Left ventricle myocardium superior (tissue), 1 donor: Measurements from ENCODE around the gene POLN. TPM values are rescaled to one million over a fixed set of nuclear protein-coding genes. Genes with fewer than 3 reads are reported as not detected.

Source experiments
- ATAC-seq: fragments of 200-7000 bp; cut with Tn5 transposase; one replicate; pipeline ENCODE4 v1.9.1; 2020; ENCODE audit warnings: mild to moderate bottlenecking, moderate library complexity
- DNase-seq: peaks from one replicate; pipeline ENCODE4 v3.0.0-alpha.2; 2020
- intact Hi-C: fragments of 100-400 bp; cut with micrococcal nuclease; formaldehyde crosslinking; loops from one replicate; pipeline ENCODE4 v1.11.0; 2022
- total RNA-seq: library from RNA; stranded (reverse); fragmentation: NEBNext Ultra II Directional; extraction: Animal tissue kit (Norgen Biotek cat#: 25700); gene quantifications from one replicate; pipeline ENCODE4 v1.2.1, GENCODE V29; 2021
- donor health status: DM: no; HTN: yes; CAD: no; lungs with severe emphysema.

The POLN gene
- total RNA-seq, 1 donor from 2014 or later, result 1.9 TPM

DNA sequence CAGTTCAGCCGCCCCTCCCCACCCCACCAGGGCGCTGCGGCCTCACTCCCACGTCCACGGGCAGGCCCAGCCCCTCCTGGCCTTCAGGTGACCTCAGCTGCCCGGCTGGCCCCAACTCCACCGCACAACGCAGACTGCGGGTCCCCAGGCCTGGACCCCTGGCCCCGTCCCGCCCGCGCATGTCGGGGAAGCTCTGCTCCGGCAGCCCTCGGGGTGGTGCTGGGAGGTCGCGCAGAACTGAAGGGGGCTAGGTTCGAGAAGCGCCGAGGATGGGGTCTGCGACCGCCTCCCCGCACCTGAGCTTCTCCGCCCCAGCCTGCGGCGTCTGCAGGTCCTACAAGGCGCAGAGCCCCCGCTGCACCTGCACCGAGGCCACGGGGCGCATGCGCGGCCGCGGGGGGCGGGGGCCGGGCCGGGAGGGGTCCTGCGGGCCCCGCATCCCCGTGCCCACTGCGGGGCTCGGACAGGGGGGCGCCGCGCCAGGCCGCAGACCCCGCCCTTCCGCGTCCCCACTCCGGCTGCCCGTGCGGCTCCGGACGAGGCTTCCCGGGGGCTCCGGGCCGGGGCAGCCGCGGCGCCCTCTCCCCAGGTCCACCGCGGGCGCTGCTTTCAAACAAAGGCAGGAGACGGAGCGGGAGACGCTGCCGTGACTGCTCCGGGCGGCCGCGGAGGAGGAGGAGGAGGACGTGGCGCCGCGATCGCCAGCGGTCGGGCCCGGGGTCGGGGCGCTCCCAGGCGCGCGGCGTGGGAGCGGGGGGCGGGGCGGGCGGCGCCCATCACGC is 183.5 kb downstream of the POLN start:
- intact Hi-C loops, result no loop called here
- ATAC-seq (no peak), DNase-seq (no peak)

DNA sequence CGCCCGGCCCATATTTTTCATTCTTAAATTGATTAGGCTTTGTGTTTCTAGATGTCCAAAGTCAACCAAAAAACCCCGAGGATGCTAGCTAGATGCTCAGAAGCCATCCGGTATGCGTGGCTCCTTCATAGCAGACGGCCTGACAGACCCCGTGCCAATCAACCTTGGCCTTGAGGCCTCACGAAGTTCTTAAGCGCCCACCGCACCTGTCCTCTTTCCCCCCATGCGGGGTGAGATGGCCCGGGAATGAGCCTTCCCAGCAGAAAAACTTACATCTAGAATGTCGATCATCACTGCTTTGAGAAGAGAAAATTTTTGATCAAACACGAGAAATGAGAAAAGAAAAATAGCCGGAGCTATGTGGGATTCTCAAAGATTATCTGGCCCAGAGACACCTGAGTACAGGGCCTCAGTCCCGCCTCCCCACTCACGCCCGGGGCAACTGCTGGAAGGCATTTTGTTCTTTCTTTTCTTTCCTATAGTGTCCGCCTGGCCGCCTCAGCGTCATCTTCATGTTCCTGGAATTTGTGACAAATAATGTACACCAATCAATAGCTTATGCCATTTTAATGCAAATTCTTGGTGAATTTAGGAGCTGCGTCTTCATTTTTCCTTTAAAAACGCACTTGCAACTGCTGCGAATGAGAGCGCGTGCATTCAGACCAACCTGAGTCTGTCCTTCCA is 184.4 kb downstream of the POLN start:
- DNase-seq, result peak; percentile 8
- ATAC-seq, result no peak

DNA sequence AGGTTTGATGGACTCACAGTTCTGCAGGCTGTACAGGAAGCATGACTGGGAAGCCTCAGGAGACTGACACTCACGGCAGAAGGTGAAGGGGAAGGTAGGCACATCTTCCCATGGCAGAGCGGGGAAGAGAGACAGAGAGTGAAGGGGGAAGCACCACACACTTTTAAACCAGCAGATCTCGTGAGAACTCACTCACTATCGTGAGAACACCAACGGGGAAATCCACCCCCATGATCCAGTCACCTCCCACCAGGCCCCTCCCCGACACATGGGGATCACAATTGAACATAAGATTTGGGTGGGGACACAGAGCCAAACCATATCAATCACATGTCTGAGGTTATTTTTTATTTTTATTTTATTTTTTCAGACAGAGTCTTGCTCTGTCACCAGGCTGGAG is 187.7 kb downstream of the POLN start:
- ATAC-seq (no peak), DNase-seq (no peak)
- intact Hi-C loops, result no loop called here

More for the DNA sequence above, 184.4 kb downstream of the POLN start:
- intact Hi-C loops, result no loop called here

DNA sequence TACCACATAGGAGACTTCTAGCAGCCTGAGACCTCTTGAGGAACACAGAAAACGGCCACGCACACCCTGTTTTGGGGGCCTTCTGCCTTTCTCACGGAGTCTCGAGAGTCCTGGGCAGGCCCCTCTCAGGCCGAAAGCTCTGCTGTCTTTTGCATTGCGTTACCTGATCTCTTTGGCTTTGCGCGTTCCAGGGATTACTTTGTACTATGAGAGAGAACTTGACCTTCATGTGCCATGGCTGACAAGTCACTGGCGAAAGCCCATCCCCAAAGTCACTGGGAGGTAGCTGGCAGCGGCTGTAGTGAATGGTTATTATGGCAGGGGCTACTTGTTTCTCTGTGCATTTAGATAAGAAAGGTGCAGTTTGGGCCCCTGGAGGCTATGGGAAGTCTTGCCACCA is 190.8 kb downstream of the POLN start:
- intact Hi-C loops, result no loop called here
- no peak for DNase-seq
- no peak for ATAC-seq

DNA sequence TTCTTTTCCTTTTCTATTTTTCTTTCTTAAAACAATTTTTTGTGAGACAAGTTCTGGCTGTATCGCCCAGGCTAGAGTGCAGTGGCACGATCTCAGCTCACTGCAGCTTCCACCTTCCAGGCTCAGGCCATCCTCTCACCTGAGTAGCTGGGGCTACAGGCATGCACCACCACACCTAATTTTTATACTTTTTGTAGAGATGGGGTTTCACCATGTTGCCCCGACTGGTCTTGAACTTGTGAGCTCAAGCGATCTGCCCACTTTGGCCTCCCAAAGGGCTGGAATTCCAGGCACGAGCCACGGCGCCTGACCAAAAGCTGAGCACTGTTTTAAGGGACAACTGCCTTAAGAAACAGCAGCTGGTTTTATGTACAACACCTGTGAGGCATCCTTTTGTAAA is 192.1 kb downstream of the POLN start:
- ATAC-seq (no peak), DNase-seq (no peak)

DNA sequence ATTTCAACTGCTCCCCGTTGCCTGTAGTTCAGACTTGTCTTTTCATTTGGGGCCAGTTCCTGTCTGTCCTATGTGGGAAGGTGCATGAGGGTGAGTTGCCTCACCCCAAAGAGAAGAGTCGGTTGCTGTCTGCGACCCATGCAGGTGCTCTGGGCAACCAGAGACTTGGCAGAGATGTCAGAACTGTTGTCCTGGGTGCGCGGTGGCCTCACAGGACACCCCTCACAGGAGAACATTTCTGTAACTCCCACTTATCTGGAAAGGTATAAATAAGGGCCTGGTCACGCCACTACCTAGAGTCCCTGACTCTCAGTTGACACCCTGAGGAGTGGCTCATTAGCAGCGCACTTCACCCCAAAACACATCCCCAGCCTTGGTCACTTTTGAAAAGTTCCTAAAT is 192.5 kb downstream of the POLN start:
- intact Hi-C loops, result no loop called here
- DNase-seq (no peak), ATAC-seq (no peak)

More for the DNA sequence above, 192.1 kb downstream of the POLN start:
- intact Hi-C loops, result no loop called here

DNA sequence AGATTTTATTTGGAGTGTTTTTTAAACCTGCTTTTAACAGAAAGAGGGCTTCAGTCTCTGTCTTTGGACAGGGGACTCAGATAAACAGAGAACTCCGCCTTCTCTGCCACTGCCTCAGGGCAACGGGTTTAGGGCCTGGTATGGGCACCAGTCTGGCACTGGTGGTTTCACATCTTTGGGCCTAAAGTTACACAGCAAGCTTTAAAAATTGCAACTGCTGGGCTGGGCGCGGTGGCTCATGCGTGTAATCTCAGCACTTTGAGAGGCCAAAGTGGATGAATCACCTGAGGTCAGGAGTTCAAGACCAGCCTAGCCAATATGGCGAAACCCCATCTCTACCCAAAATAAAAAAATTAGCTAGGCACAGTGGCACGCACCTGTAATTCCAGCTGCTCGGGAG is 193.1 kb downstream of the POLN start:
- DNase-seq, result no peak
- intact Hi-C loops, result no loop called here
- ATAC-seq, result no peak

DNA sequence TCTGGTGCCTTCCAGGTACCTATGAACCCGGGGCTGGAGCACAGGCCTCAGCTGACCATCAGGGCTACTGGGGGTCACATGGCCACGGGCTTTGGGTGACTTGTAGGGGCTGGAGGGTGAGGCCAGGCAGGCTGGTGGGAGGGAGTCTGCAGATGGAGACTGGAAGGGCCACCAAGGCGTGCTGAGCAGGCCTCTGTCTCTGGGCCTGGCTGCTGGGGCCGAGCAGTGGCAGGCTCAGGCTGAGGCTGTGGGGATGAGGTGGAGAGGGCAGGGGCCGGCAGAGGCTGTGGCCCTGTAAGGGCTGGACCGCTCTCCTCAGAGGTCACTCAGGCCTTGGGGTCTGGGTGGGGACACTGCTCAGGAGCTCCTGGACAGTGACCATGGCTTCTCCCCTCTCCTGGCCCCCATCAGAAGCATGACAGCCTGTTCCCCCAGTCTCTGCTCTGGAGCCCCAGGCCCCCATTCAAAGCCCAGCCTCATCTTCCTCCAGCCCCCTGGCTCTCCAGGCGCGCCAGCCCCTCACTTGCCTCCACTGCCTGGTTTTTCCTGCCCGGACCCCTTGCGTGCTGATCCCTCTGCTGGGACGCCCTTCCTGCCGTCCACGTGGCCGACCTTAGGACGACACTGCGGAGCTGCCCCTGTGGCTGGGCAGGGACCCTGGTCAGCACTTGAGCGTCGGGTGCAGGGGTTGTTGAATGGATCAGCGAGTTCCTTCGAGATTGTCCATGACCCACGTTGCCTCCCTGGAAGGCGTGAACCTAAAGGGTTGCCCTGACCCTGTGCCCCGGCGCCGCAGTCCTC is 193.9 kb downstream of the POLN start:
- intact Hi-C loops, result no loop called here
- ATAC-seq (no peak), DNase-seq (no peak)

DNA sequence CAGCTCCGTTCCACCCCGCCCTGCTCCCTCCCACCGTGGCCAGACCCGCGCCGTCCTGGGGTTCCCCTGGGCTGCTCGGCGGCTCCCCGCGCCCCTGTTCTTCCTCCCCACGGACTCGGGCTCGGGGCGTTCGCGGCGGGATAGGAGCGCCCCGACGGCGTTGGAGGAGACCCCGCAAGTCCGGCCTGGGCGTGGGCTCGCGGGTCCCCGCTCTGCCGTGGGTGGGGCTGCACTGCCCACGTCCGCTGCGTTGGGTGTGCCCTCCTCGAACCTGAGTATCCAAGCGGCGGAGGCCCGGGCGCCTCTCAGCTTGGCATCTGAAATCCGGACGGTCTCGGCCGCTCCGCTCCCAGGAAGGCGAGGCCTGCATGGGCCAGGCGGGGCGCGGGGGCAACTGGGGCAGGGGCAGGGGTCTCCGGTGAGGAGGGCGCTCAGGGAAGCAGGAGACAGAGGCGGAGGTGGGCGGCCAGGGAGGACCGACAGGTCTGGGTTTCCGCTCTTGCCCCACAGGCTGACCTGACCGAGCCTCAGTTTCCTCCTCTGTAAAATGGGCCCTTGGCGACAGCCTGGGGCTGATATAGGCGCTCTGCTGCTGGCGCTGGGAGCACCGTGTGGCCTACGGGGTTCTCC is 194.8 kb downstream of the POLN start:
- ATAC-seq (no peak), DNase-seq (no peak)

DNA sequence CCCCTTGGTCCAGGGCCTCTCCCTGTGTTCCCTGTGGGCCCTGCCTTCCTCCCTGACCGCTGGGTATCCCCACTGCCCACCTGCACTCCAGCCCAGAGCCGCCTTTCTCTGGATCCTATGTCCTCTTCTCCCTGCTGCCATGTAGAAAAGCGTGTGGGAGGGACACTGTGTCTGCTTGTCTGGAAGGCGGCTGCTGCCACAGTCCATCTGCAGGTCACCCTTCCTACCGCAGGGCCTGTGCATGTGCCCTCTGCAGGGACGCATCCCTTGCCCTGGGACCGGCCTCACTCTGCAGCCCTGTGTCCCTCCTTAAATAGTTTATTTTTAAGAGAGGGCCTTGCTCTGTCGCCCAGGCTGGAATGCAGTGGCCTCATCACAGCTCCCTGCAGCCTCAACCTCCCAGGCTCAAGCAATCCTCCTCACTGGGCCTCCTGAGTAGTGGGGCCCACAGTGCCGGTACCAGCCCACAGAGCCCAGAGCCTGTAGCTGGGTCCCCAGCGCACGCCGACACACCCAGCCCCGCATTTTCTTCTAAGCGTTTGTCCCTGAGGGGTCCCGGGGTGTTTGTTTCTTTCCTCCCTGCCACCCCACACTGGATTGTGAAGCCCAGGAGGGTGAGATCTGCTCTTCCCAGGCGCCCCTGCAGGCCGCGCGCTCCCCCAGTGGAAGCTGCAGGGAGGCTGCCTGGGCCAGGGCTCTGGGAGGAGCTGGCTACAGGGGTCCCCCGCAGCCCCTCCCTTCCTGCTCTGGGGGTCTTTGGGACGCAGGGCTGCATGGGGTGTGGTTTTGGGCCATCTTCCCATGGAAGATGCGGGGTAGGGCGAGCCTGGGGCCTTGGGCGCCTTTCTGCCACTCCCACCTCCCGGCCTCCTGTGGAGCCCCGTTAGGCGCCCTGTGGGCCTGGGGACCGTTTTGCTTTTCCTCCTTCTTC is 195.6 kb downstream of the POLN start:
- ATAC-seq (no peak), DNase-seq (no peak)
- intact Hi-C loops, result no loop called here

More for the DNA sequence above, 194.8 kb downstream of the POLN start:
- intact Hi-C loops, result no loop called here

DNA sequence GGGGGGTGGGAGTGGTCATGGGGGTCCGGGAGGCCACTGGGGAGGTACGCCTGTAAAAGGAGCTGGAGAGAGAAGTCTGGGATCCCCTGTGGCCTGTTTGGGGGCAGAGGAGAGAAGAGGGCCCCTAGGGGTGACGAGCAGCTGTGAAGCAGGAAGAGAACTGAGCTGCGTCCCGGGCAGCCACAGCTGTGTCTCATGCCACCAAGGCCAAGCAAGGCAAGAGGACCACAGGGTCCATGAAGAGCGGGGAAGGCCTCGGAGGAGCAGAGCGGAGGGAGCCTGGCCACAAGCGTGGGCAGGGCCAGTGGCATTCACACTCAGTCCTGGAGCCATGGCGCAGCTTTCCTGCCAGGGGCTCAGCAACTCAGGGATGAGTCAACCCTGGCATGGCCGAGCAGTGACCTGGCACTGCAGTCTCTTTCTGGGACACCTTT is 196.4 kb downstream of the POLN start:
- no peak for ATAC-seq

DNA sequence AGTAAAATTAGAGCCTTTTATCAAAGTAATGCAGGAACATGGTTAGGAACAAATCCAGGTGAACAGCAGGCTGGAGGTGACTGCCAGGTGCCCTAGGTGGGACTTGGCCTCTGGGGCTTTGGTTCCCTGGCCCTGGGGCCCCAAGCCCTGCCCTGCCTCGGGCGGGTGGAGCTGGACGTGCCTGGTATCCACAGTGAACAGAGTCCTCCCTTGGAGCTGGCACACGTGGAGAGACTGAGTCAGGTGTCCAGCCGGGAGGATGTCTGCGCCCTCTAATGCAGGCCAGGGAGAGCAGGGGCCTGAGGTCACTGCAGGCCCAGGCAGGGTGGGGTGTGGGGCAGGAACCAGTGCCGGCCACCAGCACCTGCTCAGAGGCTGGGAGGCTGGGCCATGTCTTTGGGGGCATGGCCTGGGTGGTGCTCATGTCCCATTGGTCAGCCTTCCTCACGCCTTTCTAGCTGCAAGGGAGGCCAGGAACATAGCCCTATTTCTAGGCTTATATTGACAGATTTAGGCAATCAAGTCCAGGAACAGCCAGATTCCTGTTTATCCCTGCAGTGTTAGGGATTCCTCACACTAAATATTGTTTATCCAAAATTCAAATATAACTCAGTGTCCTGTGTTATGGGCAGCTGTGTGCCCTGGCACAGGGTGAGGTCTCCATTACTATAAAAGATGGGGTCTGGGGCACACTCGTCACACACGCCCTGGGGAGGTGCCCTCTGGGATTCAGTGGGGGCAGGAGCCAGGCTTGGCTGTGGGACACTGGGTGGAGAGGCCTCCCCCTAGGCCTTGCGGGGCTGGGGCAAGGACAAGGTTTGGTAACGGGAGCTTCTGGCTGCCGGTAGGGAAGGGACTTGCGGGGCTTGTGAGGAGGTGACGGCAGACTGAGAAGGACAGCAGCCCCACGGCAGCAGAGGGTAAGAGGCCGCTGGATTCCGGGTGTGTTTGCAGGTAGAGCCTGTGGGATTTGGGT is 197.1 kb downstream of the POLN start:
- intact Hi-C loops, result no loop called here
- DNase-seq, result no peak
- no peak for ATAC-seq

More for the DNA sequence above, 196.4 kb downstream of the POLN start:
- intact Hi-C loops, result no loop called here
- DNase-seq, result no peak

DNA sequence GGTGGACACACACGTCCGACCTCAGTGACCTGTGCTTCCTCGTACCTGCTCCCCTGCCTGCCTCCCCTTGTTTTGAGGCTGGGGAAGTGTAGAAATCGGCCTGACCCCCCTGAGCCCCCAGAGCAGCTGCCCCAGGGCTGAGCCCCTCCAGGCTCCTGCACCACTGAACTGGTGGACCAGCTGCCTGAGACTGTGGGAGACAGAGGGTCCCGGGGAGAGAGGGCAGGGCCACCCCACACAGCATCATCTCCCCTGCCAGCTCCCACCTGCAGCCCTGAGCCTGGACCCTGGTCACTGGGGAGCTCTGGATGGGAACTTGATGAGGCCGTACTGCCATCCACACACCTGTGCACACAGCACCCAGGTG is 197.8 kb downstream of the POLN start:
- intact Hi-C loops, result no loop called here
- ATAC-seq, result no peak
- no peak for DNase-seq

DNA sequence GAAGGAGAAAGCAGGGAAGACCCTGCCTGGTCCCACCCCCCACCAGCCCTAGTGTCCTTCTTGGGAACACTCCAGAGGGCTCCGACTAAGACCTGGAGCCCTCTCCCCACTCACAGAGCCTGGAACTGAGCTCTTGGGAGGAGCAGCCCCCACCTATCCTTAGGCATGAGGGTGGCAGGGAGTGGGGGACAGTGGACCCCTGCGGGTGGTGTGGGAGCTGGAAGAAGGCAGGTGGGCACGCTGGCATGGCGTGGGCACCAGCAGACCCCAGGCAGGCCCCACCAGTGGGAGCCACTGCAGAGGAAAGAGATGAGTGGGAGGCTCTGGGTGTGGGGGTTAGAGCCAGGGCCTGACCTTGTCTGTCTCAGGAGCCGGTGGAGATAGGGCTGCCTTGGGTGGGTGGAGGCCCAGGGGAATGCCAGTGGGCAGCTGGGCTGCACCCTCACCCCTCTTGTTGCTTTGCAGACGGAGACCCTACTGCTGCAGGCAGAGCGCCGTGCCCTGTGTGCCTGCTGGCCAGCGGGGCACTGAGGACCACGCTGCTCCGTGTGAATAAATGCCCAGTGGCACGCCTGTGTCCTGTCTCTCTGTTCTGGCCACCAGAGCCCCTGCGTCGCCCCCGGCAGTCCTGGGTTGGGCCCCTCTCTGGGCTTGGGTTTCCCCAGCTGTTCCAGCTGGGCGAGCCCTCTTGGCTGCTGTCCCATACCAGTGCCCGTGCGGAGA is 198.4 kb downstream of the POLN start:
- intact Hi-C loops, result no loop called here
- no peak for ATAC-seq
- no peak for DNase-seq

DNA sequence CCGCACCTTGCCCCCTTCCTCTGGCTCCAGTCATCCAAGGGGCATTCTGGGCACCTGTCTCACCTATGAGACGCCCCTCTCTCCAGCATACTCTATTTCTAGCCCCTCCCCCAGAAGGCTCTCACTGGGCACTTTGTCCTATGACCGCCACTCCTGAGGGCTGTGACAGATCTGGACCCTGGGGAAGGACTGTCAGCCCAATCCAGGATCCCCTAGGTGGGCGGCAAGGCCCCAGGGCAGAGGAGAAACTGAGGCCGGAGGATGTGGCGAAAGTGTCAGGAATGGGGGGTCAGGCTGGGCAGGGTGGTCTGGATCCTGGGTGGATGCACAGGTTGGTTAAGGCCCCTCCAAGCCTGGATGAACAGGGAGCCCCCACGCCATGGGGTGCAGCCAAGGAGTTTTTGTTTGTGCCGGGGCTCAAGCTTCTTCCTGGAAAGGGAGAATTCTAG is 198.9 kb downstream of the POLN start:
- DNase-seq (no peak), ATAC-seq (no peak)
- intact Hi-C loops, result no loop called here

DNA sequence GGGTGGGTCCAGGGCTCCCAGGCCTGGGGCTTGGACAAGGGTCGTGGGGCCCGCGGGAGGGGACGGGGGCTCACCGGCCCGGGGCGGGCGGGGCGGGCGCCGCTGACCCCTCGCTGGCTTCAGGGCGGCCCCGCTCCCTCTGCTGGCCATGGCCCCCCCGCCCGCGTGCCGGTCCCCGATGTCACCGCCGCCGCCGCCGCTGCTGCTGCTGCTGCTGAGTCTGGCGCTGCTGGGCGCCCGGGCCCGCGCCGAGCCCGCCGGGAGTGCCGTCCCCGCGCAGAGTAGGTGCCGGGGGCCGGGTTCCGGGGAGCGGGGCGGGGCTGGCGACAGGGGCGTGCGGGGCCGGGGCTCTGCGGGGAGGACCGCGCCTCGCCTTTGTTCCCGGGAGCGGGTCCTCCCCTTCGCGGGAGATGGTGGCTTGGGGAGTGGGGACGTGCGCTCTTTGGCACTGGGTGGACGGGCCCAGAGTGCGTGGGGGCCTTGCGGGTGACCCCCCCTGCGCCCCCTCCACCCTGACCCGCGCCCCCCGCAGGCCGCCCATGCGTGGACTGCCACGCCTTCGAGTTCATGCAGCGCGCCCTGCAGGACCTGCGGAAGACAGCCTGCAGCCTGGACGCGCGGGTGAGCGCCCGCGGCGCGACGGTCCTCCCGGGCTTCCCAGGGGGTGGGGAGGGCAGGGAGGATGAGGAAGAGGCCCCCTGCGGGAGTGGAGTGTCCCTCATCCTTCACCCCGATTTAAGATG is 199.5 kb downstream of the POLN start:
- intact Hi-C loops, result no loop called here
- ATAC-seq (peak; percentile 47), DNase-seq (peak; percentile 49)
